Measurements from ENCODE around the gene CAPN13.
A peak's percentile ranks its signal among the peaks of the same experiment; 100 is the strongest.

The CAPN13 gene

GRCh38 chr2:30730736-30731647, 76.3 kb downstream of the CAPN13 start:
- no peak for DNase-seq (ENCODE audit: low read depth in 2 of 2, low spot score in 1 of 2)

DNA sequence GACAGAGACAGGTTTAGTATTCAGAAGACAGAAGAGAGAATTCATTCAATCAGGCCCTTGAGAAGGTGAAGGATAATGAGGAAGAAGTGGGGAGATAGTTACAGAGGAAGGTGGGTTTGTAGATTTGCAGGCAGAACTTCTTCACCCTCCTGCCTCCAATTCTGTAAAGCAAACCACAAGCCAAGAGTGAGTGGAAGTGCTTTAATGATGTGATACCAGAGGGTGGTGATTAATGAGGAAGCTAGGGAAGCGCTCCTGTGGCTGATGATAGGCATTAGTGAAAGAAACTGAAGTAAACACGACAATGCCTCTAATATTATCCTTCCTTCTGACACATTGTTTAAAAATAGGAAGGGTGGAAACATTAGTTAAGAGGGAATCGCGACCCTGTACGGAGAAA, 78.2 kb downstream of the CAPN13 start:
- no peak for DNase-seq (ENCODE audit: low read depth in 2 of 2, low spot score in 1 of 2)

DNA sequence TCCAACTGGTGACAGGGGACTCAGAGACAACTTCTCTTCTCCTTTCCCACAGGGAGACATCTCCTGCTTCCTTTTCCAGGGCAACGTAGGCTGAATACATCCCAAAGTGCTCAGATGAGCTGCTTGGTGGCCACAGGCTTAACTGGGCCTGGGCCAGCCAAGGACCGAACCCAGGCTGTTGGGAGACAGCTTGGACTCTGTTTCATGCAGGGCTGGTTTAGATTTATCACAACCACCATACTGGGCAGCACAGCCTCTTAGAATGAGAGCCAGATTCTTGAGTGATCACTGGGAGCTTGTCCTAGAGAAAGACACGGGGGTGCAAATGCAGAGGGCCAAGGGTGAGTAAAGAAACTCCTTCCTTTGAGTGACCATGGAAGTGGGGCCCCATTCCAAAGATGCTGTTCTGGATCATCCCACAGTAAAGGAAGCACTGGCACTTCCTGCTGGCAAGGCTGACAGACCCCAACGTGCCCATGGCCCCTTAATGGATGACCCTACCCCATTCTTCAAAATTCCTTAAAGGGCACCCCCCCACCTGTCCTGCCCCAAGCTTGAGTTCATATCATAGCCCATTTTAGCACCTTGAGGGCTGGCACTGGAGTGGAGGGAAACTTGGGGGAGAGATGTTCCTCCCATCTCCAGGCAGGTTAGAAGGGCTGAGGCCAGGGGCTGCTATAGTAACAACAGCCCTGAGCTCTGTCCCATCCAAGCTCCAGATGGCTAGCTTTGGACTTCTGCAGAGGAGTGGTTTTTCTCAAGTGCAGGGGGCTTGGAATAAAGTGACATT, 84.1 kb downstream of the CAPN13 start:
- no peak for DNase-seq (ENCODE audit: low read depth in 2 of 2, low spot score in 1 of 2)

- no peak for DNase-seq (ENCODE audit: low read depth in 2 of 2, low spot score in 1 of 2)
Measured at GRCh38 chr2:30721668-30722647, 85.3 kb downstream of the CAPN13 start.

- no peak for DNase-seq (ENCODE audit: low read depth in 2 of 2, low spot score in 1 of 2)
Measured at GRCh38 chr2:30721241-30721640, 86.0 kb downstream of the CAPN13 start.

GRCh38 chr2:30717081-30717650, 90.1 kb downstream of the CAPN13 start:
- DNase-seq (ENCODE audit: low read depth in 2 of 2, low spot score in 1 of 2), result no peak

DNA sequence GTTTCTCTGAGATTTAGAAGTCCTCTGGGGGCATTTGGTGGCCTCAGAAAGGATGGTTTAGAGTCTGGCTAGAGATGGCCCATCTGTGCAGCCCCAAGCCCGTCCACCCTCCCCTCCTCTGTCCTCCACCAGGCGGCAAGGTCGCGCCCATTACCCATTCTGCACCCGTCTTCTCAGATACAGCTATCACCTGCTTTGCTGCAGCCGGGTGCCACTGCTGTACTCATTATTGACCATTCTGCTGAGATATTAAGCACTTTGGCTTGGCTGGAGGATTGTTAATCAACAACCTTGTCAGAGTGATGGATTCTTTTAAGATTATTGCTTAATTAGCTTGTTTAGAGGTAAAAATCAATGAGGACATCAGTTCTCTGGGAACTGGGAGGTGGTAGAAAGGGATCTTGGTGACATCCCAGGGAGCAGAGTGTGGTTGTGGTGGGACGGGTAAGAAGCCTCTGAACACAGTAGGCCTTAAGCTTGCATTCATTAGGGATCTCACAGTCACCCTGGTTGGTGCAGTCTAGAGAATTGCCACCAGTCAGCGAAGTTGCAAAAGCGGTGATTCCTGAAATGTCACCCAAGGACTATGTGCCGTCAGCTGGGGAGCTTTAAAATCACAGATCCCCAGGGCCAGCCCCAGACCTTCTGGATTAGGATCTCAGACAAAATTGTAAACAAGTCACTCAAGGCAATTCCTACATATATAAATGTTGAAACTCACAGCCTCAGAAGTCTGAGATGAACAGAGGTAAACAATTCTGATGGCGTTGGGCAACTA, 90.9 kb downstream of the CAPN13 start:
- no peak for DNase-seq (ENCODE audit: low read depth in 2 of 2, low spot score in 1 of 2)

- no peak for DNase-seq (ENCODE audit: low read depth in 2 of 2, low spot score in 1 of 2)
Measured at GRCh38 chr2:30714811-30715709, 92.2 kb downstream of the CAPN13 start.

- no peak for DNase-seq (ENCODE audit: low read depth in 2 of 2, low spot score in 1 of 2)
Measured at GRCh38 chr2:30713698-30714097, 93.5 kb downstream of the CAPN13 start.

- DNase-seq (ENCODE audit: low read depth in 2 of 2, low spot score in 1 of 2), result peak; percentile 42 to 67
Measured at GRCh38 chr2:30711646-30712085, 95.6 kb downstream of the CAPN13 start.

- no peak for DNase-seq (ENCODE audit: low read depth in 2 of 2, low spot score in 1 of 2)
Measured at GRCh38 chr2:30710461-30710860, 96.8 kb downstream of the CAPN13 start.

DNA sequence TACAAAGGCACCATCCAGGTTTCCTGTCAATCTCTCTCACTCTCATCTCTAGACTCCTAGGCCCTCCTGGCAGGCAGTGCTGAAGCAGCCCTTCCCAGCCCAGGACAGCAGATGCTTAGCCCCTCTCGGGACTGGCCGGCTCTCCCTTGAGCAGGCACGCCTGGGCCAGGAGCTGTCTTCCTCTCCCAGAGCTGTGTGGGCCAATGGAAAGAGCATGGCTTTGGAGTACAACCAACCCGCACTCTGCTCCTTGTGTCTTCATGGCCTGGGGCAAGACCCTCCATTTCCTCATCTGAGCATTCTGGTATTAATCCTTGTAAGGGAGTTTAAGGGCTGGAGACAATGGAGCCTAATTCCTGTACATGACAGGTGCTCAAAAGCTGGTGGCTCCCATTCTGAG, 97.2 kb downstream of the CAPN13 start:
- DNase-seq (ENCODE audit: low read depth in 2 of 2, low spot score in 1 of 2), result no peak

- DNase-seq (ENCODE audit: low read depth in 2 of 2, low spot score in 1 of 2), result no peak
Measured at GRCh38 chr2:30709516-30709915, 97.7 kb downstream of the CAPN13 start.

- DNase-seq (ENCODE audit: low read depth in 2 of 2, low spot score in 1 of 2), result no peak
Measured at GRCh38 chr2:30708491-30709290, 98.6 kb downstream of the CAPN13 start.

- no peak for DNase-seq (ENCODE audit: low read depth in 2 of 2, low spot score in 1 of 2)
Measured at GRCh38 chr2:30707304-30707903, 99.8 kb downstream of the CAPN13 start.

GRCh38 chr2:30706534-30707303, 100.5 kb downstream of the CAPN13 start:
- peak; percentile 19 to 46 for DNase-seq (ENCODE audit: low read depth in 2 of 2, low spot score in 1 of 2)

Measured in stimulated activated CD8-positive, alpha-beta memory T cell treated with anti-CD3 and anti-CD28 coated beads, Interleukin-4, amount 100 ng/mL, for 1 hour (primary cell).